ENCODE data around the gene FHIT.

- TF ChIP-seq CTCF (IDR thresholded peaks at IDR 0.05; ENCODE audit: low read depth, low read length, poor library complexity, severe bottlenecking), result no peak
- no peak for TF ChIP-seq EZH2phosphoT487 (IDR thresholded peaks at IDR 0.05; ENCODE audit: borderline replicate concordance, low read length)
Observed at GRCh38 chr3:60912142-60912541, 339.1 kb downstream of the FHIT start.
